Activated CD4-positive, alpha-beta T cell treated with anti-CD3 and anti-CD28 coated beads for 48 hours (primary cell): Measurements from ENCODE around the gene MPPED2.

Experiments
- DNase-seq: peaks from one replicate; pipeline ENCODE4 v3.0.0-alpha.2; 2020

MPPED2 gene

DNA sequence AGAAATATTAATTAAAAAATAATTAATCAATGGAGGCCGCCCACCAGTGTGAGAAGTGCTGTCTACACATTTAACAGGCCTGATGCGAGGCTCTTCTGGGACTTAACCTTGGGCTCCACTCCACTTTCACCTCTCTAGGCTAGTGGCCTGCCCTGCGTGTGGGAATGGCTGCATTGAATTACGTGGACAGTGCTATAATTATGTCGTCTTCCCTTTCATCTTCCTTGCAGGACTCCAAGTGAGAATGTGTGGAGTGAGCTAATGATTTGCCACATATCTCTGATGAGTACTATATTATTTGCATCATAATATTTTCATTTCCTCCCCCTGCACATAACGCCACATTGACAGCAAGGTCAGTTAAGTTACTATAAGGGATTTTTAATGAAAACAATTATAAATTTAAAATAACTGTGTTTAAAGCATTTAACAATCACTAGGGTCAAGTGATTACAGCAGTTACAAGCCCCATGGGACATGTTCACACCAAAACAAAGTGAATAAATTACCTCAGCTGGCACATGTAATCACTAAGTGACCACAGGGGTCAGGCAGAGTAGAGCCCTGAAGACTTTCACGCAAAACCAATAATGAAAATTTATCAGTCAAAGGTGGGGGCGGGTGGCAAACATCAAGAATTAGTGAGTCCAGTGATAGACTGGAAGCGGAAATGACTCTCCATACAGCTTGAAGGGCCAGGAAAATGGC lies 63.5 kb downstream of the MPPED2 start:
- DNase-seq, result no peak

DNA sequence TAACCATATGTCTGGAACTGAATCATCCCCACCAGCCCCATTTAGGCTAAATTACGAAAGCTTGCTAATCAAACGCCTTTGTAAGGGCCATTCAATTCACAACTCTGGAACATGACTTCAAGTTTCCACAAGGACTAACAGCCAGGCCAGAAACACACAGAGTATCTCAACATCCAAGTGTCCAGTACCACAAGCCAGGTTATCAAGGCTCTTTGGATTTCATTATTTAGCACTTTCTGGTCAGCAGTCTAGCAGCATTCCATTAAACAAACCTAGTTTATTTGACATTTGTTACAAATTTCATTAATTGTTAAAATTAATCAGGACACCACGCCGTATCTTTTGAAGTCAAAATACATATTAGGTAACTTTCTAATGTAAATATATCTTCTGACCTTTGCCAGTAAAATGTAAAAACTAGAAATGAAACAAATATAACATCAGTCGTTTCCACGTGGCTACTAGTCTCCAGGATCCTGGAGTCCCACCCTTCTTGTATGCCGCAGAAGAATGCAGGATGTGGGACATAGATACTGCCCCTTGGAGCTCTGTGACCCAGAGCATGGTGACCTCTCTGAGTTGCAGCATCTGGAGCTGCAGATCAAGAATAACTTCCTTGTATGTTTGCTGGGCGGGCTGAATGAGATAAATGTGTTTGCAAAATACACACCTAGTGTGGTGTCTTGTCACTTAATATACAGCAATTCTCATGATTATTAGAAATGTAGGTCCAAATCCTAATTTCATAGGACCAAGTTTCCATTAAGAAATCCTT lies 64.7 kb downstream of the MPPED2 start:
- DNase-seq, result no peak

DNA sequence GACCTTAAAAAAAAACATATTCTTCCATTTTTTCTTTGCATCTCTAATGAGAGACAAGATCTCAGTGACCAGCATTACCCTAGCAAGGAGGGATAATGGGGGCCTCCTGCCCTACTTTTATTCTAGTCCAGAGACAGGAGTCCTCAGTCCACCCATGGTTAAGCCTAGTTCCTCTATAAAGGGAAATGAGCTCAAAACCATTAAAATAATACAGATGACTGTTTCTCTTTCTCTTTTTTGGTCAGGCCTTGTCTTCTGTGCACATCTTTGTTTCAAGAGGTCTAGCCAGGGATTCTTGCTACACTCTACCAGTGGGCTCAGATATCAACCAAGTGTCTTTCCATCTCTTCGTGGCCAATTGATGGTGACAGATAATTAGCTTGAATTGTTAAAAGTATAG lies 73.1 kb downstream of the MPPED2 start:
- DNase-seq, result no peak

DNA sequence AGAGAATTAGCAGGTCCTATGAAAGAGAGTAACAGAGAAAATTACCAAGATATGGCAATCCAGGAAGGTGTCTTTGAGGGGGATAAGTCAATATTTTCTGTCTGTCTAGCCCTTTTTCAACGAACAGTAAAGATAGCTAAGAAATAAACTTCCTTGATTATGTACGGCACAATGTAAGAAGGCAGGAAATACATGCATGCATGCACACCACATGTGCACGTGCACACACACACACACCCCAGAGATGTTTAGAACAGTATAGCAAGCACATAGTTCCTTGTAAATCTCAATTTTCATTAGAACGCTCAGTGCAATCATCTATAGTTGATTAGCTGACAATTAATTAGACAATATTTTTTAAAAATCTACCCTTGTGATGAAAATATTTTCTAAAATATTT lies 74.7 kb downstream of the MPPED2 start:
- no peak for DNase-seq

DNA sequence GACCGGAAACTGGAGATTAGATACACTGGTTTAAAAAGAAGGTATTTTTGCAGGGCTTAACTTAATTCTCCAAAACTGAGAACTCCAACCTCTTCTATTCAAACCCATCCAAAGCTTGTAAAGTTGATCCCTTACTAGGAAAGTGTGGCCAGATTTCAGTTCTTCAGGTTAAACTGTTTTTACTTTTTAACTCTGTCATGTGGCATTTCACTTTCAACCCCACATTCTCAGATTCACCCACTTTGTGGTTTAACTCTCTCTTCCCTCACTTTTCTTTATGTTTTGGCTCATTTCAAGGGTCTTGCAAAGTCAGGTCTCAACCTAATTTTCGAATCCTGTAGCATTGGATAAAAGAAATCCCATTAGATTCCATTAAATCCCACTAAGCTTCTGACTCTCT lies 75.4 kb downstream of the MPPED2 start:
- no peak for DNase-seq

DNA sequence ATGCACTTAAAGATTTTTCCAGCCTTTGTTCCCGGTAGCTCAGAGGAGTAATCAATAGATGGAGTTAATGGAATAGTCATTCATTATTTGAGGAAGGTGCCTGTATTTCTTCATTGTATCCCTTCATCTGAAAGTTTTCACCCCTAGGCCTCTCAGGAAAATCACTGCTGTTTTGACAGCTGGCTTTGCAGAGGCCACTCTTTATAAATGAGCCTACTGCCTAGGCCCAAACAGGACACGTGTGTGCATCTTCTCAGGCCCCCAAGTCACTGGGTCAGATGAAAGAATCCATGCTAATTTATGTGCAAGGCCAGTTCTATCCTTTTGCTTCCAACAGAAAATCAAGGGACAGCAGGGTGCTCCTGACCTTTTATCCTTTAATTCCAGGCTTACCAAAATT lies 76.8 kb downstream of the MPPED2 start:
- no peak for DNase-seq

DNA sequence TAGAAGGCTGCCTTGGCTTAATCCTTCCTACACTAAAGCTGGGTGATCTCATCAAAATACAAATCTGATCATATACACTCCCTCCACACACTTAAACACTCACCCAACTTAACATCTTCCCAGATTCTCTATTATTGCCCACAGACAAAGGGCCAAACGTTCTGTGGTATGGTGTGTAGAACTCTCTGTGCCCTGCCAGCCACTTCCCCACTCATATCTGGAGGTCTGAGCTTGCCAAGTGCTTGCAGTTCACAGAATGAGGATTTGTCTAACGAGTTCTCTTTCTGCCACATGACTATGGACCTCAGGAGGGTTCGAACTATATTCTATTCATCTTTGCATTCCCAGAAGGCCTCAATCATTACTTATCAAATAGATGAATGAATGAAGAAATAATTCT lies 77.6 kb downstream of the MPPED2 start:
- DNase-seq, result no peak

DNA sequence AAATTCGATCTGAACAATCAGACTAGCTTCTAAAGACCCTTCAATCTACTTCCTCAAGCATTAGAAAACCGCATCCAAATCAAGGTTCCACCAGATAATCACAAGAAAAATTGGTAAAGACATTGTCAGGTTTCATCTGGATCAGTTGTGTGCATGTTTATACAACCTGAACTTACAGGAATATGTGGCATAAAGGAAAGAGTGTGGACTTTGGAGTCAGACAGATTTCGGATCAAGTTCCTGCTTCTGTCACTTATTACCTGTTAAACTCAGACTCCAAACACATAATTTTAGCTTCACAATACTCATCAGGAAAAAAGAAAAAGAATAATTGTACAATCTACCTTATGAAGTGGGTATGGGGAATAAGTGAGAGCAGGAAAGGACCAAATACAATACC lies 80.5 kb downstream of the MPPED2 start:
- no peak for DNase-seq

DNA sequence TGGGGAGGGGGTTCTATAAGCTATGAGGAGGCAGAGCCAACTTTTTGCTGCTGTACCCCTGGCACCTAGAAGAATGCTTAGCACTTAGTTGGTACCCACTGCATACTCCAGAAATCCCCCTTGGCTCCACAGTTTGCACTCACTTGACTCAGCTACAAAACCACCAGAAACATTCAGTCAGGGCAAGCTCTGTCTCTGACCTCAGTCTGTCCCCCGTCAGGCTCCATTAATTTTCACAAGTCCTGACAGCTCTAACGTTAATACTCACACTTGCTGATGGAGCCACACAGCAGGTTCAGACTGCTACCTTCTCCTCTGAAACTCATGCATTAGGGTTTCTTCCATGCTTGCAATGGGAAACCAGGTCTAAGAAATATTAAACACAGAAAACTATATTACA lies 81.7 kb downstream of the MPPED2 start:
- no peak for DNase-seq

DNA sequence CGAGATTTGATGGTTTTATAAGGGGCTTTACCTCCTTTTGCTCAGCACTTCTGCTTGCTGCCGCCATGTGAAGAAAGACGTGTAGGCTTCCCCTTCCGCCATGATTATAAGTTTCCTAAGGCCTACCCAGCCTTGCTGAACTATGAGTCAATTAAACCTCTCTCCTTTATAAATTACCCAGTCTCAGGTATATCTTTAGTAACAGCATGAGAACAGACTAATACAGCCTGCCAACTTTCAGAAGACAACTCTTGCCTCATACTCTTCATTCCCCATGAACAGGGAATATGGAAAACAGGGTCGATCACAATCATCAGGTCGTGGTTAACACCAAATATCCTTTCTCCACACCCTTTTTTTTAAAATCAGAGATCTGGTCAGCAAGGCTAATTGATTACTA lies 83.0 kb downstream of the MPPED2 start:
- no peak for DNase-seq

DNA sequence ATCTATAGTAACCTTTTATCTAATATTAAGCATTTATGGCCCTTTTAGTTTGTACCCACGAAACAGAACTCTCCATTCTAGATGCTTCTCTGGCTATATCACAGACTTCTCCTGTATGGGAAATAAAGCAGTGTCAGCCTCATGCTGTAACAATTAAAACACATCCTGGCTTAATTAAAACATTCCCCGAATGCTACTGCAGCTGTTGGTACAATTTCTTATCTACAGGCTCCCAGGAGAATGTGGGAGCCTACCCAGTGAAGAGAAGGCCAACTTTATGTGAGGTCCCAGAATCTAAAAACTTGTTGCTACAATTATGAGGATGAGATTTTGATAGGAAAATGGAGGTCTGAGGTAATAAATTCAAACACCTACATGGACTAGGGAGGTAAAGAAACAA lies 83.8 kb downstream of the MPPED2 start:
- no peak for DNase-seq

DNA sequence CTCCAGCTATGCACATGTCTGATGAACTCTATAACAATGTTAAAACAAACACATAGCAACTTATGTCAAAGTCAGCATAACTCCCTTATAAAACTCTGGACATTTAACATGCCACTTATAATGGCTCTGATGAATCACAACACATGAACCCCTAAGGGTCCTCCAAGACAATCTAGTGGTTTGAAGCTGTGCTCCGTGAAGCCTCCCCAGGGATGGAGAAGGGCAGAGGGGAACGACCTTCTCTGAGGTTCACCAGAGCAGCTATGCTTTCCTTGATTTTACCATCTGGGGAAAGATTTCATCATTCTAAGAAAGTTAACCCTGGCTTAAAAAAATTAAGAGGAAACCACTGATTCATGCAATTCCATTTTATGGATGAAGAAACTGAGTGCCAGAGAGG lies 84.4 kb downstream of the MPPED2 start:
- no peak for DNase-seq

DNA sequence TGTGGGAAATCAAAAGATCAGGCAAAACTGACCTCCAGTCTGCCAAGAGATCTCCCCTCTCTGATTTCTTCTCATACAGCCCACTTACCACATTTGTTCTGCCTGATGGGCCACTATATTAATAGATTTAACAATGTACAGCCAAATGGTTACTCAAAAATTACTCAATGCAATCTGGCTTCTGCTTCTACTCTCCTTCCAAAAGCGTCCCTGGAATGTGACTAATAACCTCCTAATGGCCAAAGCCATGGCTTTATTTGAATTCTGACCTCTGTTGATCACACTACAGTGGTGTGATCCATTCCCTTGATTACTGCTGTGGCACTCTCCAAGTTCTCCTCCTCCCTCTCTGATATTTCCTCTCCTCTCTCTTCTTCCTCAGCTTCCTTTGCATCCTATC lies 86.2 kb downstream of the MPPED2 start:
- no peak for DNase-seq

DNA sequence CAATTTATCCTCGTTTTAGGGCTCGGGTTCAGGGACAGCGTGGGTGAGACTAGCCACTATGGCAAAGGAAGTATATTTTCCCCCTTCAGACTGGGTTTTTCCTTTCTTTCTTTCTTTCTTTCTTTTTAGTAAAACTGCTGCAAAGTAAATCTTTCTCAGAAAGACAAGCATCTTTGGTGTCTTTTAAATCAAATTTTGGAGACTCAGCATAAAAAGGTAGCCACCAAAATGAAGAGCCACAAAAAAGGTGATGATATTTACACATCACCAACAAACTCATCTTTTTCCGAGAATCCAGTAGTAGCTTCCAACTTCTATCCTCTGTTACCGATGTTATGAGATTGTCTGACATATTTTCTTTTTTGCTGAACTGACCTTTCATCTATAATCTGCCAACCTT lies 88.6 kb downstream of the MPPED2 start:
- no peak for DNase-seq

DNA sequence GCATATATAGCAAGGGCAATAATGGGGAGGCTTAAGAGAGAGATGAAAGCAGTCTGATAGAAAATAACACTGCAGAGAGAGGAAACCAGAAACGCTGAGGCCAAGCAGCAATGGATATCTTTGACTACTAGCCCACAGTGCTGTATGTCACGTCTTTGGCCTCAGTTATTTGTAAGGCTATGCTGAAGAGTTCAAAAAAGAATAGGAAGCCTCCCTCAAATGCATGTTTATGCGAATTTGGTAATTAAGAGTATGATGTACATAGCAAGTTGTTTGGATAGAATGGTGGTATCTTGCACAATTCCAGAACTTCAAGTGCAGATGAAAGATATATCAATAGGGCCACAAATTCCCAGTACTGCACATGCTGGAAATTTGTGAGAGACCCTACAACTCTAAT lies 89.2 kb downstream of the MPPED2 start:
- no peak for DNase-seq

DNA sequence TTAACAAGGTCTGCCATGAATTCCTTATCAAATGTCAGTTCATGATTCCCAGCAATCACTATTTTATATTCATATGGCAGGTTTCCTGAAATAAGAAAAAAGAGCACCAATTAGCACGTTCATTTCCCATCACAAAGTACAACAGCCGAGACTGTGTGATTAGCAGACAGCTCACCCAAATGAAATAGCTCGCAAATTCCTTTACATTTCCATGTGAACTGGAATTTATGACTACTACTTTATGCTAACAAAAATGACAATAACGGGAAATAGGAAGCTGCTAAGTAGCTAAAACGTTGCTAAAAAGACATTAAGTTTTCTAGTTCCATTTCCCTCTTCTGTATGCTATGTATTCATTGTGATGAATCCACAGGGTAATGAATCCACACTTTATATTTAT lies 90.7 kb downstream of the MPPED2 start:
- no peak for DNase-seq

DNA sequence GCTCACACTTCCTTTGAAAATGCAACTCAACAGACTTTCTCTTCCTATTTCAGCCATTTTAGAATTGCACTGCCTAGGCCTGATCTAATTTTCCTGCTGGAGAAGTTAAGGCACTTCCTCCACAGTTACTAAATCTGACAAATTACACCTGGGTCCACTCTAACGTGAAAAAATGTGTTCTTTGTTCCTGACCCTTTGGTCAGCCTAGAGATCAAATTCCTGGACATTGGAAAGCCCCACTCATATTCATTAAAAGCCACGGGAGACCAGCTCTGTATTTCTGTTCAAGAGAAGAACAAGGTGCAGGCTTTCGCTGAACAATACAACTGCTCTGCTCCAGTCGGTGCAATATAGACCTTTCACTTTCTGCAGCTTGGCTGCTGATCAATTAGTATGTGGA lies 96.6 kb downstream of the MPPED2 start:
- no peak for DNase-seq

DNA sequence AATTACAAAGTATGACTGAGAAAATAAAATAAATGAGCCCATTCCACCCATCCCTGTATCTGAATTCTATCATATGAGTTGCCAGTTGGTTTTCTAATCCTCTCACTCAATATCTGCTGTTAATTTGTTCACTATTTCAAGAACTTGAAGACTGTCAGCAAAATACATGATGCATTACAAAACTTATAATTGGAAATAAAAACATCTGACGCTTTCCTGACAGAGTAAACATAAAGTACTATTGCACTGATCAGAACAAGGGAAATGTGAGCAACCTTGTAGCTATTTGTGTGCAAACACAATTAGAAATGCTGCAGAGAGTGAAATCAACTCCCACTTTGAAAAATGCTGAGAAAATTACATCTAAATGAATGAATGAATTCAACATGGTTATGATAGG lies 97.1 kb downstream of the MPPED2 start:
- DNase-seq, result no peak

DNA sequence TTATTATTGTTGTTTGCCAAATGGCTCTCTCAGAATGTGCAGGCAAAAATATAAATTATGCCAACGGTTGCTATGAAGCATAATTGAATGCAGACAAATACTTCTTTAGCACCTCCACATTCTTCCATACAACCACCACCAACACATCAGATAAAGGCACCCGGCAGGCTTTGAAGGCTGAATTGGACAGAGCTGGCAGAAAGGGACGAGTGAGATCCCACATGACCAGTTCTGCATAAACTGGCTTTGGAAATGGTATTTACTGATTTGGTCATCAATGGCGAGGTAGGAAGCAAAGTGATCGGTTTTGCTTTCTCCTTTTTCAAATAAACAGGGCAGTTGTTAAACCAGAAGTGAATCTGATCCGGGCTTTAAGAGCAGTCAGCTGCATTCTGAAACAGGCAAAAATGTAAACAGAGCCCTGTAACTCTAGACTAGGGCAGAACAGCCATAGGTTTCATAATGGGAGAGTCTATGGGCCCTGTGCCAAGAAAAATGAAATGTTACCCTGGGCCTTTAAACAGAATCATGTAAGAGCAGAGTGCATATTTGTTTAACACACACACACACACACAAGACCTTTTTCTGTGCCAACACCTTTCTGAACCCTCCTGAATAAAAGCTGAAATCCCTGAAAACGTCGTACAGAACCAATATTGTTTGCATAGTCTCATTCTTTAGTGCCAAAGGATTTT lies 97.7 kb downstream of the MPPED2 start:
- DNase-seq, result no peak

DNA sequence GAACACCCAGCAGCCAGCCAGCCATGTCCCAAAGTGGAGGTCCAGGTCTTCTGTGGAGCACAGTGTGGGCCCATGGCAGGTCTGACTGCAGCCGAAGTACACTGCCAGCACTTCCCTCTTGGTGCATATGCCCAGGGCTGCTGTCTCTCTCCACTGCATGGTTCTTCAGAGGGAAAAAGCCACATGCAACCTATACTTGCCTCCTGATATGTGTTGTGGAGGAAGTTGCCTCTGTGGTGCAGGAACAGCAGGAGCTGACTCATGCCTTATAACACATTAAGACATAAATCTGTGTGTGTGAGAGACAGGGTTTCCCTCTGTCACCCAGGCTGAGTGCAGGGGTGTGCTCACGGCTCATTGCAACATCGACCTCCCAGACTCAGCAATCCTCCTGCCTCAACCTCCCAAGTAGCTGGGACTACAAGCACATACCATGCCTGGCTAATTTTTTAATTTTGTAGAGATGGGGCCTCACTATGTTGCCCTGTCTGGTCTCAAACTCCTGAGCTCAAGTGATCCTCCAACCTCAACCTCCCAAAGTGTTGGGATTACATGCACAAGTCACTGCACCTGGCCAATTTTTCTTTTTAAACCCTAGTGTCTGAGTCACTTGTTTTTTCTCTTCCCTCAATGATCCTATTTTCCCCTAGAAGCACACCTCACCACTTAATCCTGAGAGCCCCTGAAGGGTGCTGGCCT lies 98.8 kb downstream of the MPPED2 start:
- DNase-seq, result no peak

DNA sequence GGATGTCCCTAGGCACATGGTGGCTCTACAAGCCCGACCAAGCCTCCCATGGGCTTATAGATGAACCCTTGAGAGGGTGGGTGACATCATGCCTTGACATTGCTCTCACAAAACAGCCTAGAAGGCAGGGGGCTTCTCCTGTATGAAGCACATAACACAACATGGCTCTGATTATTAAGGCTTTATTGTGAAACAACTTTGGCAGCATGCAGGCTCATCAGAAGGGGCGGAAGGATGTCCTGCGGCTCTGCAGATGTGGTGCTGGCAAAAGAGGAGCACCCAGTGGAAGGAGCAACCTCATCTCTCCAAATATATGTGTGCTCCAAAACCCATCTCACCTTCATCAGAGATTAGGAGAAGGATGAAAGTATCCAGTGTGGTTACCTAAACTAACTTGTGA lies 100.4 kb downstream of the MPPED2 start:
- no peak for DNase-seq

DNA sequence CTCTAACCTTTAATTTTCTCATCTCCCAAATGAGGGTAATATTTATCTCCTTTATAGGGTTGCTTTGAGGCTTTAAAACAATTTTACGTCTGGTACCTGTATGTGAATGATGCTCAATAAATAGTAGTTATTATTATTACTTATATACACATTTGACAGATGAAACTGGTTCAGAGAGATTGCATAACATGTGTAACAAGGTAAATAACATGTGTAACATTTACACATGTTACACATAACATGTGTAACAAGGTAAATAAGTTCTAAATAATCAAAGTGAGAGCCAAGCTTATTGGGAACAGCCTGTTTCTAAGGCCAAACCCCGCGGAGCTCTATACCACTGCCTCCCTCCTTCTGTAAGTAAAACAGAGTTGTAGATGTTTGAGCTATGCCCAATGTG lies 100.9 kb downstream of the MPPED2 start:
- DNase-seq, result no peak

DNA sequence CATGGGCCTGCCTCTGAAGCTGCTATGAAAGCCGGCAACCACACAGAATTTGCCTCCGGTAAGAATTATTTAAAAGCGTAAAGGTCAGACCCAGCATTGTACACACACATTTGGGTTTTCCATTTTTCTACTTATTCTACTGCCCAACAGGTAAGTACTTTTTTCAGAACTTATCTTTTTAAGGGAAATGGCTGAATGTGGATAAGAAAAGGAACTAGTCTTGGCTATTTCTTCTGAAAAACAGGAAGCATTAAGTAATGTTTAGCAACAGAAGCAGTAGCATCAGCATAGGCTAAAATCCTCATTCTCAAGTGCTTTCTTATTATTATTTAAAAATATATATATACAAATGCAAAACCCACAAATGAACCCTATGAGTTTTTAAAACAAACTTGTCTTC lies 103.1 kb downstream of the MPPED2 start:
- no peak for DNase-seq

DNA sequence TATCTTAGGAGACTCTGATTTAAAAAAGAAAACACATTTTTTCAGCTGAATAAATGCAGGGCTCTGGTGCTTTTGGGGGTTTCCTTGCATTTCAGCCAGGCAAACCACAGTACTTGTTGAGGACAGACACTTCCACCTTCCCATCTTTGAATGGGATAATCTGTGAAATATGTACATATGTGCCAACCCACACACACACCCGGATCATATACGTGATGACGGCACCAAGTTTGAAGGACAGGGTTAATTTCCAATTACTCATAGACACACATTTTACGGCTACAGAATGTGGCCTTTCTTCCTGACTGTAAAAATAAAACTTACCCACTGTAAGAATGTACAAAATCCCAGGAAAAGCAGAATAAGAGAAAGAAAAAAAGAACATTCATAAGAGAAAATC lies 104.4 kb downstream of the MPPED2 start:
- DNase-seq, result no peak
